Activated T-cell treated with anti-CD3 and anti-CD28 coated beads, Interleukin-2, amount 50 U/mL, for 72 hours (primary cell): ENCODE results near the gene PREB. TPM values are rescaled to one million over a fixed set of nuclear protein-coding genes. Genes with fewer than 3 reads are reported as not detected.

Source experiments
- ATAC-seq, 2 donors: fragments of 150-1000 bp; cut with Tn5 transposase; replicated peaks in 1 of 2; 2 replicates each; pipeline ENCODE4 v1.10.0; 2021; ENCODE audit warnings: moderate library complexity in 2 of 2, mild to moderate bottlenecking in 1 of 2
- DNase-seq, 2 donors: peaks; one replicate each; pipeline ENCODE4 v3.0.0; 2021 to 2022; ENCODE audit warnings: mixed read lengths in 1 of 2
- H3K27ac Mint-ChIP-seq: one replicate; pipeline ENCODE4 v1.8.0; 2022; ENCODE audit warnings: mild to moderate bottlenecking, moderate library complexity, mixed read lengths
- H3K27me3 Mint-ChIP-seq: one replicate; pipeline ENCODE4 v1.8.0; 2022; ENCODE audit warnings: low read depth, mixed read lengths
- H3K36me3 Mint-ChIP-seq, 2 donors: one replicate each; pipeline ENCODE4 v1.8.0; 2022; ENCODE audit warnings: mixed read lengths in 2 of 2, mild to moderate bottlenecking in 1 of 2; ENCODE audit not compliant: insufficient read depth in 2 of 2
- H3K4me1 Mint-ChIP-seq: one replicate; pipeline ENCODE4 v1.8.0; 2022; ENCODE audit warnings: low read depth, mixed read lengths
- H3K4me3 Mint-ChIP-seq, 2 donors: one replicate each; pipeline ENCODE4 v1.8.0; 2022; ENCODE audit warnings: mild to moderate bottlenecking in 2 of 2, mixed read lengths in 2 of 2, moderate library complexity in 2 of 2
- H3K9me3 Mint-ChIP-seq, 2 donors: one replicate each; pipeline ENCODE4 v1.8.0; 2022; ENCODE audit warnings: mixed read lengths in 2 of 2
- total RNA-seq, 2 donors: library from RNA; stranded (reverse); gene quantifications; one replicate each; pipeline ENCODE4 v1.2.3, GENCODE V29; 2022

Gene PREB
- total RNA-seq, 2 donors from 2014 or later = 35.5 to 41.1 TPM

GRCh38 chr2:27148801-27149439, 14.5 kb upstream of the PREB start, which contains the start of gene TCF23:
Gene TCF23 (plus strand): TSS chr2:27149004. CDS start chr2:27149134, 130 bp downstream.
- DNase-seq = no peak
- Mint-ChIP-seq H3K4me3 (no peak within 1 kb of the TSS), H3K27ac (no peak within 1 kb of the TSS), H3K36me3 (no peaks in the 10 kb centered on the region), H3K9me3 (no peaks in the 10 kb centered on the region), H3K4me1 (no peaks in the 10 kb centered on the region), H3K27me3 (peaks cover 15% of the 10 kb centered on the region)
- ATAC-seq = no peak

DNA sequence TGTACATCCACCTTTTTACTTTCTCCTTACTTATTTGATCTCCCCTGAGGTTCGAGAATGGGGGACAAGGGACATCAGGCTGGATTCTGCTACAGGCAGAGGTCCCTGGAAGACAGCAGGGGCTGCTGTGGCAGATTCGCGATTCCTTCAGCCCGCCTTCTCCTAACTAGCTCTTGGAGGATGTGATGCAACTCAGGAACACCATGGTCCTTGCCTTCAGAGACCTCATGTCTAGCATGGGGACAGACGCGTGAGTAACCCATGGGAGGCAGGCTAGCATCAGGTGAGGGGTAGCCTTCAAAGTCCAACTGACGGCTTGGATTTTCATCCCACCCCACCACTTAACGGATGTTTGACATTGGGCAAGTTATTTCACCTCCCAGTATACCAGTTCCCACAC, 13.5 kb upstream of the PREB start:
- H3K9me3 Mint-ChIP-seq = peaks cover 0 to 6% of the 10 kb centered on the region in 2 donors
- H3K4me3 Mint-ChIP-seq = no peak overlapping the region
- H3K36me3 Mint-ChIP-seq = no peaks in the 10 kb centered on the region
- no peak for DNase-seq
- no peak overlapping the region for H3K27ac Mint-ChIP-seq
- peaks cover 22% of the 10 kb centered on the region for H3K27me3 Mint-ChIP-seq
- H3K4me1 Mint-ChIP-seq = no peaks in the 10 kb centered on the region
- ATAC-seq = no peak

- H3K4me1 Mint-ChIP-seq = no peaks in the 10 kb centered on the region
- ATAC-seq = no peak
- no peak overlapping the region for H3K27ac Mint-ChIP-seq
- no peak overlapping the region for H3K4me3 Mint-ChIP-seq
- peaks cover 23% of the 10 kb centered on the region for H3K27me3 Mint-ChIP-seq
- H3K9me3 Mint-ChIP-seq = peaks cover 0 to 6% of the 10 kb centered on the region in 2 donors
- no peaks in the 10 kb centered on the region for H3K36me3 Mint-ChIP-seq
- no peak for DNase-seq
Measured at GRCh38 chr2:27145682-27146081, 11.2 kb upstream of the PREB start.

- no peak overlapping the region for H3K27ac Mint-ChIP-seq
- peaks cover 20% of the 10 kb centered on the region for H3K27me3 Mint-ChIP-seq
- peaks cover 0 to 6% of the 10 kb centered on the region in 2 donors for H3K9me3 Mint-ChIP-seq
- no peak for DNase-seq
- H3K4me1 Mint-ChIP-seq = no peaks in the 10 kb centered on the region
- no peak for ATAC-seq
- H3K4me3 Mint-ChIP-seq = no peak overlapping the region
- H3K36me3 Mint-ChIP-seq = no peaks in the 10 kb centered on the region
Measured at GRCh38 chr2:27143285-27143684, 8.8 kb upstream of the PREB start.

GRCh38 chr2:27139310-27139709, 4.9 kb upstream of the PREB start, which contains the start of gene PRR30:
Gene PRR30 (minus strand): TSS chr2:27139410. CDS start chr2:27138329, 1,081 bp downstream.
- H3K4me3 Mint-ChIP-seq = no peak within 1 kb of the TSS
- no peak for DNase-seq
- H3K27ac Mint-ChIP-seq = no peak within 1 kb of the TSS
- H3K4me1 Mint-ChIP-seq = peaks cover 8% of the 10 kb centered on the region
- ATAC-seq = no peak
- H3K27me3 Mint-ChIP-seq = peaks cover 13% of the 10 kb centered on the region
- peaks cover 0 to 6% of the 10 kb centered on the region in 2 donors for H3K9me3 Mint-ChIP-seq
- peaks cover 0 to 2% of the 10 kb centered on the region in 2 donors for H3K36me3 Mint-ChIP-seq

DNA sequence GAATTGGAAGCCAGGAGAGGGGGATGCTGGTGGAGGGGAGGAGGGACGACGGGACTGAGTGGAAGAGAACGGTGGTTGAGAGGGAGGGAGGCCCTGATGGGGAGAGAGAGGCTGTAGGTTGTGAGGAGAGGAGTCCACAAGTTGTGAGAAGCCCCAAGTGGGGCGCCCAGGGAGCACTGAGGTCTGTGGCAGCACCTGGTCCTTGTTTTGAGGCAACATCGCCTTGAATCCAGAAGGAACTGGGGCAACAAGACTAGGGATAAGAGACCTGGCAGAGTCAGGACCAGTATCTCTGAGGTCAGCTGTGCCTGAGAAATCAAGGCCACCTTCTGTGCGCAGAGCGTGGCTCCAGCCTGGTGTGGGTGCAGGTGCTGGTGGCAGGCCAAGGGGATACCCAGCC, 3.7 kb upstream of the PREB start:
- no peak for DNase-seq
- H3K4me3 Mint-ChIP-seq = no peak overlapping the region
- H3K27me3 Mint-ChIP-seq = peaks cover 3% of the 10 kb centered on the region
- ATAC-seq = no peak
- peaks cover 2% of the 10 kb centered on the region in 2 donors for H3K36me3 Mint-ChIP-seq
- H3K4me1 Mint-ChIP-seq = peaks cover 14% of the 10 kb centered on the region
- no peak overlapping the region for H3K27ac Mint-ChIP-seq
- H3K9me3 Mint-ChIP-seq = peaks cover 0 to 1% of the 10 kb centered on the region in 2 donors

- H3K27ac Mint-ChIP-seq = no peak overlapping the region
- peaks cover 2 to 4% of the 10 kb centered on the region in 2 donors for H3K36me3 Mint-ChIP-seq
- DNase-seq = no peak
- peaks cover 20% of the 10 kb centered on the region for H3K4me1 Mint-ChIP-seq
- H3K27me3 Mint-ChIP-seq = no peaks in the 10 kb centered on the region
- no peak overlapping the region for H3K4me3 Mint-ChIP-seq
- ATAC-seq = no peak
- H3K9me3 Mint-ChIP-seq = no peaks in the 10 kb centered on the region
Measured at GRCh38 chr2:27137322-27137935, 3.0 kb upstream of the PREB start.

GRCh38 chr2:27136751-27137150, 2.3 kb upstream of the PREB start:
- Mint-ChIP-seq H3K4me1 (peaks cover 20% of the 10 kb centered on the region), H3K36me3 (peaks cover 2 to 5% of the 10 kb centered on the region in 2 donors), H3K27ac (no peak overlapping the region), H3K9me3 (no peaks in the 10 kb centered on the region), H3K4me3 (no peak overlapping the region), H3K27me3 (no peaks in the 10 kb centered on the region)
- DNase-seq (no peak), ATAC-seq (no peak)

GRCh38 chr2:27135478-27135955, 1.1 kb upstream of the PREB start:
- ATAC-seq = no peak
- Mint-ChIP-seq H3K27ac (peak overlapping the region; percentile 50), H3K36me3 (peaks cover 2 to 6% of the 10 kb centered on the region in 2 donors), H3K9me3 (no peaks in the 10 kb centered on the region), H3K27me3 (no peaks in the 10 kb centered on the region), H3K4me3 (peak overlapping the region; percentile 95 to 97), H3K4me1 (peaks cover 20% of the 10 kb centered on the region)
- no peak for DNase-seq

GRCh38 chr2:27134781-27135477, 493 bp upstream of the PREB start:
- peaks cover 2 to 6% of the 10 kb centered on the region in 2 donors for H3K36me3 Mint-ChIP-seq
- no peak for DNase-seq
- peaks cover 20% of the 10 kb centered on the region for H3K4me1 Mint-ChIP-seq
- no peaks in the 10 kb centered on the region for H3K27me3 Mint-ChIP-seq
- H3K9me3 Mint-ChIP-seq = no peaks in the 10 kb centered on the region
- H3K27ac Mint-ChIP-seq = peak overlapping the region; percentile 98
- H3K4me3 Mint-ChIP-seq = peak overlapping the region; percentile 95 to 97
- ATAC-seq = no peak

- Mint-ChIP-seq H3K27me3 (no peaks in the 10 kb centered on the region), H3K36me3 (peaks cover 2 to 6% of the 10 kb centered on the region in 2 donors), H3K4me3 (peak overlapping the region; percentile 95 to 97), H3K4me1 (peaks cover 20% of the 10 kb centered on the region), H3K9me3 (no peaks in the 10 kb centered on the region), H3K27ac (peak overlapping the region; percentile 79)
- DNase-seq = peak; percentile 26 to 28
- ATAC-seq = peak in 1 of 2 donors; percentile 20
Measured at GRCh38 chr2:27133195-27133875, 1.1 kb downstream of the PREB start.

DNA sequence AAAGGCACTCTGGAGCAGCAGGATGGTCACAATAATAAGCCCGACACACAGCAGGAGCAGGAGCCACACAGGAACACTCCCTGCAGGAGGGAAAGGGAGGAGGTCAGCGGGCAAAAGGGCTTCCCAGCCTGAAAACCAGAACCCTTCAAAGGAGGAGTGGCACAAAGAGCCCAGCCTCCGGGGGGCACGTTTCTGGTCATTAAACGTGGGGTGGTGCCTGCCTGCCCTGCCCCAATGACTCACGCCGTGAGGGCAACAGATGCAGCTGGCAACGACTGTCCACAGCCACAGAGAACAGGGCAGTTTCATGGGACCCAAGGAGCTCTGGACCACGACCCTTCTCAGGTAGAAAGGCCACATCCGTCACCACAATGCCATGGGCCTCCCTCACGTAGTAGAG, 3.0 kb downstream of the PREB start:
- DNase-seq (no peak), ATAC-seq (no peak)
- H3K4me3 Mint-ChIP-seq = no peak overlapping the region
- H3K4me1 Mint-ChIP-seq = peaks cover 20% of the 10 kb centered on the region
- peaks cover 2 to 6% of the 10 kb centered on the region in 2 donors for H3K36me3 Mint-ChIP-seq
- no peak overlapping the region for H3K27ac Mint-ChIP-seq
- no peaks in the 10 kb centered on the region for H3K9me3 Mint-ChIP-seq
- H3K27me3 Mint-ChIP-seq = no peaks in the 10 kb centered on the region

- no peak overlapping the region for H3K4me3 Mint-ChIP-seq
- H3K27ac Mint-ChIP-seq = no peak overlapping the region
- H3K4me1 Mint-ChIP-seq = peaks cover 20% of the 10 kb centered on the region
- H3K27me3 Mint-ChIP-seq = no peaks in the 10 kb centered on the region
- no peak for ATAC-seq
- DNase-seq = no peak
- H3K9me3 Mint-ChIP-seq = no peaks in the 10 kb centered on the region
- H3K36me3 Mint-ChIP-seq = peaks cover 2 to 6% of the 10 kb centered on the region in 2 donors
Measured at GRCh38 chr2:27130396-27130795, 4.0 kb downstream of the PREB start.
